LoVo (cell line): Measurements from ENCODE around the gene CLEC10A.
"Not testable (repeated sequence)": the region's sequence is repeated elsewhere in the genome, so short reads cannot be mapped to it uniquely, and the experiment has no call there.

Experiments used
- DNase-seq: peaks from one replicate; pipeline ENCODE4 v3.0.0-alpha.2; 2016; ENCODE audit warnings: low spot score

Gene CLEC10A

DNA sequence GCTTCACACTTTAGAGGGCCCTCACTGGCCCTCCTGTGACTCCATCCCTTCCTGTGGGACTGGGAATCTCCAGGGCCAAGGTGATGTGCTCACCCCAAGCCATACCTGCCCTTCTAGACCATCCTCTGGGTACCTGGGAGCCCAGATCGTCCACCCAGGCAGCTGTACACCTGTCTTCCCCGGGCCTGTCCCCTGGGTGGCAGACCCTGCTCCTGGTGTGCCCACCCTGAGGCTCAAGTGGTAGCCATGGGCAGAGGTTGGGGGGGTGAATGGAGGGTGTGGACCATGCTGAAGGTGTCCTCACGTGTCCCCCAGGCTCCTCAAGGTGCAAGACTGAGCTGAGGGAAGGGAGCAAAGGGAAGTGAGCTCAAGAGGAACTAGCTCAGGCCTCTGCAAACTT, 9.3 kb downstream of the CLEC10A start:
- no peak for DNase-seq

DNA sequence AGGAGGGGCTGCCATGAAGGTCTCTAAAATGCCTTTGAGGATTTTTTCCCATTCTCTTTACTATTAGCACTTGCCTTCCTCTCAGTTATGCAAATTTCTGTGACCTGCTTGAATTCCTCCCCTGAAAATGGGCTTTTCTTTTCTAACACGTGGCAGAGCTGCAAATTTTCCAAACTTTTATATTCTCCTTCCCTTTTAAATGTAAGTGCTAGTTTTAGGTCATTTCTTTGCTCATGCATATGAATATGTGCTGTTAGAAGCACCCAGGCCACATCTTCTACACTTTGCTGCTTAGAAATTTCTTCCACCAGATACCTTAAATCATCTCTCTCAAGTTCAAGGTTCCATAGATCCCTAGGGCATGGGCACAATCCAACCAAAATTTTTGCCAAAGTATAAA, 11.8 kb downstream of the CLEC10A start:
- no peak for DNase-seq

DNA sequence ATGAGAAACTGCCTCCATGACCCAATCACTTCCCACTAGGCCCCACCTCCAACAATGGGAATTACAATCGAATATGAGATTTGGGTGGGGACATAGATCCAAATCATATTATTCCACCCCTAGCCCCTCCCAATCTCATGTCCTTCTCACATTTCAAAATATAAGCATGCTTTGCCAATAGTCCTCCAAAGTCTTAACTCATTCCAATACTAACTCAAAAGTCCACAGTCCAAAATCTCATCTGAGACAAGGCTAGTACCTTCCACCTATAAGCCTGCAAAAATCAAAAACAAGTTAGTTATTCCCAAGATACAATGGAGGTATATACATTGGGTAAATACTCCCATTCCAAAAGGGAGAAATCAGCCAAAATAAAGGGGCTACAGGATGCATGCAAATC, 12.9 kb downstream of the CLEC10A start:
- DNase-seq: no peak

DNA sequence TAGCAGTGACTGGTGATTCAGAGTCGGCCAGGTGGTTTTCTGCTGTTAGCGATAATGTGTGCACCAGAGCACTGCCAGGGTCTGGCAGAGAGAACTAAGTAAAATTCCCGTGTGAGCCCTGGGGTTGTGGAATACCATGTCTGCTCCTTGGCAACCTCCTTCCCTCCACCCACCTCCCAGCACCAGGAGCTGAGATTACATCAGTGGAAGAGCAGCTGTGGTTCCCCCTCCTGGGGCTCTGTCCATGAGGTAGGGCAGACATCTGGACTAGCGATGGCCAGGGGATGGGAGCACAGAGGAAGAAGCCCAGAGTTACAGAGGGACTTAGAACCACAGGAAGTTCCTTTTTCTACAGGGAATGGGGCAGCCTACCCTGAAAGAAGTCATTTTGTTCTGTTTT, 15.8 kb downstream of the CLEC10A start:
- no peak for DNase-seq

DNA sequence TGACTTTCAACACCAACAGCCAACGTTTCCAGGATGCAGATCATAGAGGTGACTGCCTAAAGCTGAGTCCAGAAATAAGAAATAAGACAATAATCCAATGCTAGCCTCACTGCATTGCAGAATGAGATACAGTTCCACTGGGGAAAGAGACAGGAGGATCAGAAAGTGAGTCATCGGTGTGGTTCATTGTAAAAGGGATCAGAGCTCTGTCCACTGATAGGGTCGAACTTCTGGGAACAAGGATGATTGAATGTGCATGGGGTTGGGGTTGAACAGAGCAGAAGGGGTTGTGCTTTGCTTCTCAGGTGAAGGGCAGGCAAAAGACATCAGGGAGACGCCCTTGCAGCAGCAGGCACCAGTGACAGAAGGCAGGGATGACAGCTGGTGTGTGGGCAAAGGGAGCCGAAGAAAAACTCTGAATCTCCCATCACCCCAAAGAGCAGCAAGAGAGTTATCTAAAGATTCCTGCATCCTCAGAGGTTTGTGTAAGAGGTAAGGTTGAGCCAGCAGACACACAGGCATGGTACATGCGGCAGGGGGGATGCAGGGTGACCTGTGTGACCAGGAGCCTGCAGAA, 16.4 kb downstream of the CLEC10A start:
- no peak for DNase-seq

DNA sequence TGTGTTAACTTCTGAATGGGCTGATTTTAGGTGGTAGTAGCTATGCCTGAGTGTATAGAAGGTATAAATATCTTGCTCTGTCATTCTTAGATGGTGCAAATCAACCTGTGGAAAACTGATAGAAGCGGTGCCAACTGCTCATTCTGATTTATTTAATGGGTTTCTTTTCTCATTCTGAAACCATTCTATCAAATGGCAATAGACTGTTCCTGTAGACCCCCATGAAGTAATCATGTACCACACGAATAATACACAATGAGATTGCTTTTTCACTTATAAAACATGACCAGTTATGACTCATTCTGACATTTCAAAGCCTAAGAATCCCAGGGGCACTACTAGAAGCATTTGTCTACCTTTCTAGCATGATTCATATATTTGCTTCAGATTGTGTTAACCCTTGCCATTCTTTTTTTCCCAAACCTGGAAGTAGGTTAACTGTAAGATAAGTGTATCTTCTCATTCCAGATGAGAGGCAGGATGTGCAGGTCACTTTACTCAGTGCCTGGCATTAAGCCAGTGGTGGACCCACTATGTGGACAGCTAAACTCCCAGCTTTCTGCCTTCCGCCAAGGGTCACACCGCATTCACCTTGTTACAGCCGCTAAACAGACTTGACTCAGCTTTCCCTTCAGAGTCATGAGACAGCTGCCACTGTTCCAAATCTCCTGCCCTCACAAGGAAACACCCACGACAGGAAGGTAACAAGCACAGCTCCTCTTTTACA, 19.7 kb downstream of the CLEC10A start:
- peak; percentile 73 for DNase-seq

DNA sequence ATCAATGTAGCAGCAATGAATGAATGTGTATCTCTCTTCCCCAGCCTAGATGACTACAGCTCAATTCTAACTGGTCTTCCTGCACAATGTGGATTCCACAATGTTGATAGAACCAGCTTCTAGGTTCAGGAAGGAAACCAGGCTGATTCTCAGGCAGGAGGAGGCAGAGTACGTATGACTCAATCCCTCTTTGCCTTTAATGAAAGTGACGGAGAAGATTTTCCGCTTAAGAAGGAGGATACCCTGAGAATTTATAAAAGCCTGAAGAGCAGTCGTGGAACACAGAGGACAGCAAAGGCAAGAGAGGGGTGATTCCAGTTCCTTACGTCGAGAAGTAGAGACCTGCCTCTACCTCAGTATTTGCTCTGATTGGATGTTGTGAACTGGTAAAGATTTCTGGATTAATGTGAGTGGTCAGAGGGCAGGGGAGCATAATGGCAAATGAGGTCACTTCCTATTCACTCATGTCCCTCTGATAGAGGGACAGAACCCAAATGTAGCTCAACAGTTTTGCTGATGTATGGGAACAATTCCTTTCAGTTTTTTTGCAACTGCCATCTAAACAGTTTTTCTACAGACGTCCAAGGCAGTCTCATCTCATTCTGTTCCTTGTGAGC, 21.1 kb downstream of the CLEC10A start:
- no peak for DNase-seq

DNA sequence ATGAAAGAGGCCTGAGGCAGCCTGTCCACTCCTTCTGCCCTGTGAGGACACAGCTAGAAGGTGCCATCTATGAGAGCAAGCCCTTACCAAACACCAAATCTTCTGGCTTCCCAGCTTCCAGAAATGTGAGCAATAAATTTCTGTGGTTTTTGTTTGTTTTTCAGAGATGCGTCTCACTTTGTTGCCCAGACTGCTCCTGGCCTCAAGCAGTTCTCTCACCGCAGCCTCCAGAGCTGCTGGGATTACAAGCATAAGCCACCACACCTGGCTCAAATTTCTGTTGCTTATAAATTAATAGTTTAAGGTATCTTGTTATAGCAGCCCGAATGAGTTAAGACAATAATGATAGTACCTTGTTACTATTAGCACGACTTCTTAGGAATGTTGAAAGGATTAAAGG, 23.7 kb downstream of the CLEC10A start:
- no peak for DNase-seq

DNA sequence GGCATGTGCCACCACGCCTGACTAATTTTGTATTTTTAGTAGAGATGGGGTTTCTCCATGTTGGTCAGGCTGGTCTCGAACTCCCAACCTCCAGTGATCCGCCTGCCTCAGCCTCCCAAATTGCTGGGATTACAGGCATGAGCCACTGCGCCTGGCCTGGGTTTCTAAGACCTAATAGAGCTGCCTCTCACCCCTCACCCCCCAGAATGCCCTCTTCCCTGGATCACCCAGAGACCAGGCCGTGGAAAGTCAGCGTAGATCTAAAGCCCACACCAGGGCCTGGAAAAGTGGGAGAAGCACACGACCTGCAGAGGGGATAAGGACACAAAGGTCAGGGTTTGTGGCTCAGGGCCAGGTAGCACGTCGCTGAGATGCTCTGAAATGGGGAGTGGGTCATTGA, 29.5 kb downstream of the CLEC10A start:
- not testable (repeated sequence) for DNase-seq

DNA sequence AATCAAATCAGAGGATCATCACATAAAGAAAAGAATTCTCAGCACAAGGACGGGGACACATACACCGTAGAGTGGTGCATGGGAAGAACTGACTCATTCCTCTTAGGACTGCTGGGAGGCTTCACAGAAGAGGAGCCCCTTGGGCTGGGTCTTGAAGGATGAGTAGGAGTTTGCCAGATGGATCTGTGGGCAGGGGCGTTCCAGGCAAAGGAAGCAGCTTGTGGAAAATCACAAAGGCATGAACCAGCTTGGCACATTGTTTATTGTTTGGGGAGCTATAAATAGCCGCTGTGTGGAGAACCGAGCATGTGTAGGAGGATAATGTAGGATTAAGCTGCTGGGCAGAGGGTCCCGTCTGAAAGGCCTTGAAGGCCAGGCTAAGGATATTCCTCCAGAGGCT, 31.1 kb downstream of the CLEC10A start:
- no peak for DNase-seq

DNA sequence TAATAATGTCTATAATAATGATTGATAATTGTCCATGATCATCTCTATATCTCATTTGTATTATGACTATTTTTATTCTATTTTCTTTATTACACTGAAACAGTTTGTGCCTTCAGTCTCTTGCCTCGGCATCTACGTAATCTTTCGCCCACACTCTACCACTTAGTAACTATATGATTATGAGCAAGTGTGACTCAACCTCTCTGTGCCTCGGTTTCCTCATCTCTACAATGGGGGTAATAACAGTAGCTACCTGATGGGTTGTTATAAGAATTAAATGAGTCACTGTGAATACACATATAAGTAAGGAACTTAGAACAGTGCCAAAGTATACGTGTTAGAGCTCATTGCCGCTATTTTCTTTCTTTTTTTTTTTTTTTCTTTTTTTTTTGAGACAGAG, 32.5 kb downstream of the CLEC10A start:
- DNase-seq: no peak

DNA sequence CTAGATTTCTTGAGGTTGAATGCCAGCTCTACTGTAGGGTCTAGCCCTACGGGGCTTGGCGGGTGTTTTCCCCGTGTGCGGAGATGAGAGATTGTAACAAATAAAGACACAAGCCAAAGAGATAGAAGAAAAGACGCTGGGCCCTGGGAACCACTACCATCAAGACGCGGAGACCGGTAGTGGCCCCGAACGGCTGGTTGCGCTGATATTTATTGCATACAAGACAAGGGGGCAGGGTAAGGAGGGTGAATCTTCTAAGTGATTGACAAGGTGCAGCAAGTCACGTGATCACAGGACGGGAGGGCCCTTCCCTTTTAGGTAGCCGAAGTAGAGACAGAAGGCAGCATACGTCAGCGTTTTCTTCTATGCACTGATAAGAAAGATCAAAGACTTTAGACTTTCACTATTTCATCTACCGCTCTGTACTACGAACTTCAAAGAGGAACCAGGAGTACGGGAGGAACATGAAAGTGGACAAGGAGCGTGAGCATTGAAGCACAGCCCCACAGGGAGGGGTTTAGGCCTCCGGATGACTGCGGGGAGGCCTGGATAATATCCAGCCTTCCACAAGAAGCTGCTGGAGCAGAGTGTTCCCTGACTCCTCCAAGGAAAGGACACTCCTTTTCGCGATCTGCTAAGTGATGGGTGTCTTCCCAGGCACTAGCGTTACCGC, 33.2 kb downstream of the CLEC10A start:
- DNase-seq: peak; percentile 74

DNA sequence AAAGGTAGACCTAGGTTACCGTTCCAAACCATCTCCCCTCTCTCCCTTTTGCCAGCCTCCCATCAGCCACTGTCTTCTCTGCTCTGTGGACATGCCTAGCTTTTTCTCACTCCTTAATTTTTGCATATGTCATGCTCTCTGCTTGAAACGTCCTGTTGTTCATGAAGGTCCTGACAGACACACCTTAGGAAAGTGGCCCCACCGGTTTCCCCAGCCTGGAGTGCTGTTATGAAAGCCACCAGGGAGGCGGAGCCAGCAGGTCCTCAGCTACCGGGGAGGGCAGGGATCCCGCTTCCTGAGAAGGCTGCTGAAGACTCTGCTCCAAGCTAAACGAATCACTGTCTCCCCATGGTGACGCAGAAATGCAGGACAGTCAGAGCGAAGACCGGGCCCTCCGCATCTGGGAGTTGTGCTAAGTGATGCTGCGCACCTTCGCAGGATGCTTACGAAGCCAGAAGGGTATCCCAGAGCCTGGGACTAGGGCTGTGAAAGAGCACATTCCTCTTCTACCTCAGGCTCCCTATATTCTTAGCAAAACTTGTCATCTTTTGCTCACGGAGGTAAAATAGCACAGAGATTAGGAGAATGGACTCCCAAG, 33.8 kb downstream of the CLEC10A start:
- peak; percentile 88 for DNase-seq

DNA sequence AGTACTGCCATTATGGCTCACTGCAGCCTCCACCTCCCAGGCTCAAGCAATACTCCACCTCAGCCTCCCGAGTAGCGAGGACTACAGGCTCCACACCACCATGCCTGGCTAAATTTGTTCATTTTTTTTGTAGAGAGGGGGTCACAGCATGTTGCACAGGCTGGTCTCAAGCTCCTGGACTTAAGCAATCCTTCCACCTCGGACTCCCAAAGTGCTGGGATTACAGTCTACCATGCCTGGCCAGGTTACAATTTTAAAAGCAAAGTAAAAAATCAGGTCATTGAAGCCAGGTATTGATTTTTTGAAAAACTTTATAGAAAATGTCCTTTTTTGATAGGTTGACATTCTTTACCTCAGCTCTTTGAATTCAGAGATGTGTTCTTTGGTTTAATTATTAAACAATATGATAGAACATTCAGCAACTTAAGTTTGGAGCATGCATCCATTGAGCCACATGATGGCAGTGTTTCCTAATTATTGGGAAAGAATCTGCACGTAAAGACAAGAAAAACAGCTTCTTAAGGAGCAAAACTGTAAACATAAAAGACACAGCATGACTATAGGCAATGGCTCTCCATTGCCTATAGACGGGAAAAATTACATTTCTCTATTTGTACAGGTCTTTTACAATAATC, 34.4 kb downstream of the CLEC10A start:
- peak; percentile 79 for DNase-seq

DNA sequence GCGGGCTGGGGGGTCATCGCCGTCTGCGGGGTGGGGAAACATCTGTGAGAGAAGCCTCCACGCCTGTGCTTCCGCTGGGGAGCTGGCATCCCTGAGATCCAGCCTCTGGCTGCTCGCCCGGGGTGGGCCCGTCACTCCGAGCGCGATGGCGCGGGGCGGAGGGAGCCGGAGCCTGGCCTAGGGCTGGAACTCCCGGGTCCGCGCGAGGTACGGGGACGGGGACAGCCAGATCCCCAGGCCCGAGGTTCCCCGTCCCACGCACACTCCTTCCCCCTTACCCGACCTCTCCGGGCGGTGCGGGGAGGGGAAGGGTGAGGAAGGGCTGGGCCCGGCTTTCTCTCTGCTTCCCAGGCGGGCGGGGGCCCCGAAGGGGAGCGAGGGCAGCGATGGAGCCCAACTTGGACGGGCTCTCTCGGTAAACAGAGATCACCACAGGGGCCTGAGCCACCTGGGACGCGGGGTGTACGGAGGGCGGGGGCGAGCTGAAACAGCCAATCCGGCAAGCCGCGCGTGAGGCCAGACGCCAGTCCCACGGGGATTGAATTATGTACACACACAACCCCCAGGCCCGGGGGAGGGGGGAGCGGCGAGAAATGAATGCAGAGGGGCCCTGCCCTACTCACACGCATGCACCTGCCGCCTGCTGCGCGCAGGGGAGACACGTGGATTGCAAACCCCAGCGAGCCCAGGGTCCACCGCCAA, 36.4 kb downstream of the CLEC10A start, which contains the start of gene SLC16A11:
Gene SLC16A11, minus strand, starts transcription at position 596 of the 702 bp plus-strand sequence. Its CDS starts 579 bp downstream, at position 17.
- DNase-seq: no peak

DNA sequence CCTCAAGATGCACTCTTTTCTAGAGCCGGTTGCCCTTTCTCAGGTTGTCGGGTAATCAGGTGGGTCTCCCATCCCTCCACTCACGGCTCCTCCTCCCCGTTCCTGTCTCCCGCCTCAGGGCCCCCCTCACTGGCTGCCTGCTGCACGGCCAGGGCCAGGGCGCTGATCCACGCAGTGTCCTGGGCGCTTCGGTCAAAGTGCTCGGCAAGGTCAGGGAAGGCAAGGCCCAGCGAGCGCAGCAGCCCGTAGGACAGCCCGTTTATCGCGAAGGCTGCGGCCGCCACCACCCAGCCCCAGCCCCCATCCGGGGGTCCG, 36.9 kb downstream of the CLEC10A start:
- DNase-seq: no peak

DNA sequence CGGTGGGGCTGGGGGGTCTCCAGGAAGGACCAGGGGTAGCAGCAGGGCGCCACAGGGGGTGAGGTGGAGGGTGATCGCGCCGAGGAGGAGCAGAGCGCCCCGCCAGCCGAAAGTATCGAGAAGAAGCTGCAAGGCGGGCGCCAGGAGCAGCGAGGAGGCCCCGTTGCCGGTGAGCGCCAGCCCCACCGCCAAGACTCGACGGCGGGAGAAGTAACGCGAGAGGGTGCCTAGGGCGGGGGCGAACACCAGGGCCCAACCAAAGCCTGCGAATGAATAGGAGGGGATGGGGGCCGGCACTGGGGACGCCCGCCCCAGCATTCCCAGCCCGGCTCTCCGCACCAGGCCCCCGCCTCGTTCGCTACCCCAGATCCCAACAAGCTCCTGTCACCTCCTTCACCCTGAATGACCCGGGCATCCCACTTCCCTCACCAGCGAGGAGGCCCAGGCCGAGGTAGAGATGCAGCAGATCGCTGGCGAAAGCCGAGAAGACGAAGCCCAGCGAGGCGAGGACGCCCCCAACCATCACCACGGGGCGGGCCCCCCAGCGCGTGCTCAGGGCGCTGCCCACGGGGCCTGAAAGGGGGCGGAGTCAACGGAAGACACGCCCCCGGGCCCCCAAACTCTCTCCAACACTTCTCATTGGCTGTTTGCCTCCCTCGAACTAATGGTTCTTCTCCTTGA, 37.4 kb downstream of the CLEC10A start:
- no peak for DNase-seq

DNA sequence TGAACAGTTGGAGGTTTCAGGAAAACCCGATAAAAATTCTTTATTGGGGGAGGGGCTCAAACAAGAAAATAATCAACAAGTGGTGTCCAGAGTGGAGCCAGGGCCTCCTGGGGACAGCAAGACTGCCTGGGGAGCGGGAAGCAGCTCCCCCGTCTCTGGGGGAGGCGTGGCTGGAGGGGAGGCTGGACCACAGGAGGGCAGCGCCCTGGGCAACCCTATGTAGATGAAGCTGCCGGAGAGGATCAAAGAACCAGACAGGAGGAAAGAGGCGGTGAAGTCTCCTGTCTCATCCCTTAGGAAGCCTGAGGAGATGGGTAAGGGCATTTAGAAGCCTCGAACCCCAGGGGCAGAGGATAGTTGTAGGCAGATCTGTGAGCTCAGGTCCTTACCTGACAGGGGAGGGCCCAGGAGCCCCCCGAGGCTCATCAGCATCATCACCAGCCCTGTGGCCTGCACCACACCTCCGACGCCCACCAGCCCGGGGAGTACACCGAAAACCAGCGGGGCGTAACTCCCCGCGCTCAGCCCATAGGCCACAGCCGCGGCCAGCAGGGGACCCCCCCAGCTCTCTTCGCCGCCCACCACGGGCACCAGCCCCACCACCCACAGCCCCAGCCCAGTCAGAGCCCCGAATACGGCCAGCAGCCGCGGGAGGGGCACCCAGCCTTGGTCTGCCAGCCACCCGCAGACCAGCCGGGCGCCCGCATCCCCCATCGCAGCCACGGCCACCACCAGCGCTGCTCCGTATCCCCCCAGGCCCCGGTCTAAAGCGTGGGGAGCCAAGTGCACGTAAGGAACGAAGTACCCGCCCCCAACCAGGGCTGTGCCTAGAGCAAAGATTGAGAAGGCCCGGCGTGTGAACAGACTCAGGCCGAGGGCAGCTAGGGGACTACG, 38.2 kb downstream of the CLEC10A start:
- no peak for DNase-seq

DNA sequence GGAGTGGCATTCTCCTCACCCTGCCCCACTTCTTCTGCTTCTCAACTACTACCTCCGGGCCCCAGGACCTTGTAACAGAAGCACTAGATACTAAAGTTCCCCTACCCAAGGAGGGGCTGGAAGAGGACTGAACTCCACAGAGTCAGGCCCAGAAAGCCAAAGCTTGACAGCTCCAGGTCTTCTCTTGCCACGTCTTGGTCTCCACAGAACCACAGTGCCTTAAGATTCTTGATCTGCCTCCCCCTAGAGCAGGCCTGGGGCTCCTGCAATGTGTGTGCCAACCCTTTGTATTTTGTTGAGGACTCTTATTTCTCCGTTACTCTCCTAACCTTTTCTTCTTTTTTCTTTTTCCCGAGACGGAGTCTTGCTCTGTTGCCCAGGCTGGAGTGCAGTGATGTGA, 40.2 kb downstream of the CLEC10A start:
- DNase-seq: no peak
